ENCODE data around the gene SFXN4. TPM values are rescaled to one million over a fixed set of nuclear protein-coding genes. Genes with fewer than 3 reads are reported as not detected.

SFXN4 gene
- total RNA-seq, 2 donors from 2014 or later = 9.5 to 16.1 TPM

GRCh38 chr10:119132521-119133345, 32.8 kb downstream of the SFXN4 start:
- DNase-seq (ENCODE audit: low spot score) (no peak), ATAC-seq (ENCODE audit: insufficient number of reproducible peaks, low FRiP score, low read depth) (no peak)
- no peaks in the 10 kb centered on the region for H3K9me3 ChIP-seq
- H3K4me1 ChIP-seq (ENCODE audit: control insufficient read depth in 1 of 2, low read depth in 2 of 2) = no peaks in the 10 kb centered on the region
- no peak for TF ChIP-seq CTCF (IDR thresholded peaks at IDR 0.05)
- no peak overlapping the region for H3K27ac ChIP-seq
- H3K4me3 ChIP-seq = no peak overlapping the region
- H3K36me3 ChIP-seq = peaks cover 33% of the 10 kb centered on the region
- no peaks in the 10 kb centered on the region for H3K27me3 ChIP-seq (replicated peaks; ENCODE audit: insufficient read depth)

DNA sequence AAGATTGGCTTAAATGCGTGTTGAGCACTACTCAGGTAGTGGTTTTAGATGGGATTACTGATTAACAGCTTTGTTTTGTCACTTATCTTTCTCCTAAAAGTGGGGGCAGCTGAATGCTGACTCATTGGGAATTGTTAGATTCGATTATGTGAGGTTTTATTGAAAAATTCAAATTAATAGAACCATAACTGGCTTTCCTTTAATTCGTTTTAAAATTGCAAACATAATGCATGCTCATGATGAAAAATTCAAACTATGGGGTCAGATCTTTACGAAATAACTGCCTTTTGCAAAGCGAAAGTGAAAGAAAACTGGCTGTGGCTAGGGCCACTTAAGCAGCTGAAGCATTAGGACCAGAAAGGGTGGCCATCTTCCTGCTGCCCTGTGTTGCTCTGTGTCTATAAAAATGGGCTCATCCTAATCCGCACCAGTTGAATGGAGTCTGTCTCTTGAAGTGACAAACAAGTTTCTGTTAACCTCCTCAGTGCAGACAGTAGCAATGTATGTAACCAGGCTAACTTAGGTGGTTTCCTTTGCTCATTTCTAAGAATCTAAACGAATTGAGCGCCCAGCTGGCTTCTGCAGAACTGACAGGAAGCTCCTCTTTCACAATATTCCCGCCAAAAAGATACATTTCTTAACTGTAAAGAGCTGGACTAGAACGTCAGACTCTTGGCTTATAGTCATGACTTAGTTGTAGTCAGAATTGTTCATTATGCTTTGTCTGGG, 33.8 kb downstream of the SFXN4 start:
- TF ChIP-seq CTCF (IDR thresholded peaks at IDR 0.05) = no peak
- DNase-seq (ENCODE audit: low spot score) (no peak), ATAC-seq (ENCODE audit: insufficient number of reproducible peaks, low FRiP score, low read depth) (no peak)
- Histone ChIP-seq H3K4me1 (ENCODE audit: control insufficient read depth in 1 of 2, low read depth in 2 of 2) (no peaks in the 10 kb centered on the region), H3K27me3 (replicated peaks; ENCODE audit: insufficient read depth) (no peaks in the 10 kb centered on the region), H3K4me3 (peak overlapping the region; percentile 55), H3K27ac (peak overlapping the region in 1 of 2 donors; percentile 18), H3K36me3 (peaks cover 33% of the 10 kb centered on the region), H3K9me3 (no peaks in the 10 kb centered on the region)

DNA sequence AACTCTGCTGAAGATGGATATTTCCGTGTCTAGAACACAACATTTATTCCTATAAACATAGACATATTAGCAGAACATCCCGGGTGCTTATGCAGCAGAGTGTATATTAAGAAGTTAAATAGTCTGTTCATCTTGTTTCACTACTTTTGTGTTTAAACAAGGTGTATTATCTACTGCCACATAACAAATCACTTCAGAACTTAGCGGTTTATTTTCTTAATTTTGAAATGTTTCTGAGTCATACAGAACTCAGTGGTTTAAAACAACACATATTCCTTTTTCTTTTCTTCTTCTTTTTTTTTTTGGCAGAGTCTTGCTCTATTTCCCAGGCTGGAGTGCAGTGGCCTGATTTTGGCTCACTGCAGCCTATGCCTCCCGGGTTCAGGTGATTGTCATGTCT, 35.8 kb downstream of the SFXN4 start:
- DNase-seq (ENCODE audit: low spot score) (no peak), ATAC-seq (ENCODE audit: insufficient number of reproducible peaks, low FRiP score, low read depth) (no peak)
- no peak overlapping the region for H3K4me3 ChIP-seq
- peaks cover 37% of the 10 kb centered on the region for H3K36me3 ChIP-seq
- H3K27me3 ChIP-seq (replicated peaks; ENCODE audit: insufficient read depth) = no peaks in the 10 kb centered on the region
- H3K9me3 ChIP-seq = no peaks in the 10 kb centered on the region
- TF ChIP-seq CTCF (IDR thresholded peaks at IDR 0.05) = no peak
- no peak overlapping the region for H3K27ac ChIP-seq
- no peaks in the 10 kb centered on the region for H3K4me1 ChIP-seq (ENCODE audit: control insufficient read depth in 1 of 2, low read depth in 2 of 2)

- no peak overlapping the region for H3K27ac ChIP-seq
- no peaks in the 10 kb centered on the region for H3K9me3 ChIP-seq
- DNase-seq (ENCODE audit: low spot score) (no peak), ATAC-seq (ENCODE audit: insufficient number of reproducible peaks, low FRiP score, low read depth) (no peak)
- no peaks in the 10 kb centered on the region for H3K4me1 ChIP-seq (ENCODE audit: control insufficient read depth in 1 of 2, low read depth in 2 of 2)
- TF ChIP-seq CTCF (IDR thresholded peaks at IDR 0.05) = no peak
- H3K4me3 ChIP-seq = no peak overlapping the region
- no peaks in the 10 kb centered on the region for H3K27me3 ChIP-seq (replicated peaks; ENCODE audit: insufficient read depth)
- peaks cover 48% of the 10 kb centered on the region for H3K36me3 ChIP-seq
Observed at GRCh38 chr10:119125942-119126341, 39.6 kb downstream of the SFXN4 start.

- Histone ChIP-seq H3K27me3 (replicated peaks; ENCODE audit: insufficient read depth) (no peaks in the 10 kb centered on the region), H3K4me1 (ENCODE audit: control insufficient read depth in 1 of 2, low read depth in 2 of 2) (no peaks in the 10 kb centered on the region), H3K36me3 (peaks cover 43% of the 10 kb centered on the region), H3K9me3 (no peaks in the 10 kb centered on the region), H3K4me3 (no peak overlapping the region), H3K27ac (no peak overlapping the region)
- no peak for ATAC-seq (ENCODE audit: insufficient number of reproducible peaks, low FRiP score, low read depth)
- DNase-seq (ENCODE audit: low spot score) = no peak
- no peak for TF ChIP-seq CTCF (IDR thresholded peaks at IDR 0.05)
Observed at GRCh38 chr10:119120875-119121274, 44.6 kb downstream of the SFXN4 start.
